Left hindlimb (tissue), 1 donor: ENCODE measurements around the gene IKZF1.

Experiments
- DNase-seq: peaks from one replicate; pipeline ENCODE4 v3.0.0-alpha.2; 2018

The IKZF1 gene

GRCh38 chr7:50356945-50357268 is 52.4 kb downstream of the IKZF1 start:
- DNase-seq = no peak

- DNase-seq = no peak
Measured at GRCh38 chr7:50357426-50357825, 52.9 kb downstream of the IKZF1 start.

DNA sequence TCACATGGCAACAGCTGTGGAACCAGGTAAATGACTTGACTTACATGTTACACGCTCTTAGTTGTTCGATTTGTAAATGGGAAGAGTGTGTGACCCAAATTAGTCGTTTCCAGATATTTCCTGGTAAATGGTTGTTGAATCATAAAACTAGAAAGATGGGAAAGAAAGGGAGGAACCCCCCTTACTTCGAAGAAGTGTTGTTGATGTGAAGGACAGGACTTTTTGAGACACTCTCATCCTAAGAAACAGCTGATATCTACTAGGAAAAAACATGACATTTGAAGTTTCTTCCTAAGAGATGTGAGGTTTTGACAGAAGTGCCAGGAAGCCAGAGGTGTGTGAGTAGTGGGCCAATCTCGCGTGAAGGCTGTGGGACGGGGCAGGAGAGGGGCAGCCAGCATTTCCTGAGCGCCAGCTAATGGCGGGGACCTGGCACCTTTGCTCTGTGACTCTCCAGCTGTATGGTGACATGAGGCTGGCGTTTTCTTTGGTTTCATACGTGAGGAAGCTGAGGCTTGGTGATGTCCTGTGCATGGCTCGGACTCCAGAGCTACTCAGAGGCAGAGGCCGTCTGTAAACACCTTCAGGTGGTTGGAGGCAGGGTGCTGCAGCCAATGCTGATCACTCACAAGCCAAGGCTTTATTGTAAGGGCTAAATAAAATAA is 53.7 kb downstream of the IKZF1 start:
- no peak for DNase-seq

- no peak for DNase-seq
Measured at GRCh38 chr7:50358779-50359178, 54.3 kb downstream of the IKZF1 start.

- DNase-seq = no peak
Measured at GRCh38 chr7:50359258-50359994, 54.9 kb downstream of the IKZF1 start.

DNA sequence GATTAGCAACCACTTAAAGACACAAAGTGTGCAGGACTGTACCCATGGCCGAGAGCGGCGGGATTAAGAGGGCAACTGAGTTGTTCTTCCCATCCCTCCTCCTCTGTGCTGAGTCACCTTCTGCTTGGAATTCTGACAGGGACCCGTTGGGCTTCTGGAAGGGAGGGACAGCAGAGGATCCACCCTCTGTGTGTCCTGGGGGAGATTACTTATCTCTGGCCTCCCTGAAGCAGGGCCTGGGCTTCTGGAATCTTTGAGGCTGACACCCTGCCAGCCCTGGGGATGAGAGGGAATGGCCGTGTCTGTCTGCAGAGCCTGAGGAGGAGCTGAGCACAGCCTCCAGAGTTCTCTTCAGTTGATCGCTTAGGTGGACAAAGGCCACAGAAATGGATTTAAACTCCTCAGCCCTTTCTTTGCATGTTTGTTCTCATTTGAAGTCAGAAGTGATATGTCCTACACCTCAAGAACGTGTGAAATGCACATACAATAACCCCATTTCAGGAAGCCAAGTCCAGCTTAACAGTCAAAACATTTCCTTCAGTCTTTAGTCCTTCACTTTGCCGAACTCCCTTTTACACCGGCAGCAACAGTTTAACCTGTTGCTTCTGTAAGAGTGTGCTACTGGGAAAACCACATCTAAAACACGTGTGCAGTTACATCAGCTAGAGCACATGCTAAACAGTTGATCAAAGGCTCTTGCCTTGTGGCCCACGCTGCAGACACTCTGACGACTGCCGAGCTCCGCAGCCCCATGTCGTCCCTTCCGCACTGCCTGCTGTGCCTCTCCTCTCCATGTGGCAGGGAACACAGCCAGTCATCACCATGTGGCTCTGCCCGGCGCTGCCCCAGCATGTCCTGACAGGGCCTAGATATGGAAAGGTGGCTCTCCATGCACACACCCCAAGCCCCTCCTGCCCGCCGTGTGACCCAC is 55.7 kb downstream of the IKZF1 start:
- no peak for DNase-seq

DNA sequence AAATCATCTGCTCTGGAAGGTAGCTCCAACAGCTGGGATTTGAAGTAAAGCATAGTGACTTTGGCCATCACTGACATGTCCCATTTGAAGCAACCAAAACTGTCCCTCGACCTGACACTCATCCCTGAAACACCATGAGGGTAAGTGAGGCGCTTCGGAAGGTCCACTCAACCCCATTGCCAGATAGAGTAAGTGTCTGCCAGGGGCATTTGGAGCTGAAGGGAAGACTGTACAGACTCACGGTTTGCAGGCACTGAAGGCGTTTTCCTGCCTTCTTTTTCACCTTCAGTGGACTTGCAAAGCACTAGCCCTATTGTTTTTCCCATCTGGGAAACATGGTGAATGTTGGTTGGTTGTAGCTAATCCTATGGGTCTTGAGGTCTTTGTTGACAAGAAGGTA is 57.6 kb downstream of the IKZF1 start:
- no peak for DNase-seq

DNA sequence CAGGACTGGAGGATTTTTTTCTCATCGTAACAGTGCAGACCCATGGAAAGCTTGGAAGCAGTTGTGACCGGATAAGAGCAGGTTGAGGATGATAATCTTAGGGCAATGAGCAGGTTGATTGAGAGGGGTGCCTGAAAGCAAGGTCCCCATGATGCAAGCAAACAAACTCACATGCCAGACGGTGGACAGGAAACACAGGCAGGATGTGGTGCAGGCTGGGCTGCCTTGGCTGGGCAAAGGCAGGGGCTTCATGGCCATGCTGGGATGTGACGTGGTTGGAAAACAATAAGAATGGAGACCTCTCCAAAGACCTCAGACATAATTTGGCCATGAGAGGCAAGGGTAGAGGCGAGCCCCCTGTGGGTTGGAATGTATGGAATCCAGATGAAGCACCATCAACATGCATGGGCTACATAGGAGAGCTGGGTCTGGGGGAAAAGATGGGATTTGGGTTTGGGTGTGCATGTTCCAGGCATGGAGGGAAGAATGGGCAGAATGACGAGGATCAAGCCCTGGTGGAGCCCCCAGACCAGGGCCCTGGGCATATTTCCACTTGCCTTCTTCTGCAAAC is 58.3 kb downstream of the IKZF1 start:
- no peak for DNase-seq

GRCh38 chr7:50363327-50364060 is 59.0 kb downstream of the IKZF1 start:
- no peak for DNase-seq

GRCh38 chr7:50364645-50365044 is 60.1 kb downstream of the IKZF1 start:
- DNase-seq = no peak

DNA sequence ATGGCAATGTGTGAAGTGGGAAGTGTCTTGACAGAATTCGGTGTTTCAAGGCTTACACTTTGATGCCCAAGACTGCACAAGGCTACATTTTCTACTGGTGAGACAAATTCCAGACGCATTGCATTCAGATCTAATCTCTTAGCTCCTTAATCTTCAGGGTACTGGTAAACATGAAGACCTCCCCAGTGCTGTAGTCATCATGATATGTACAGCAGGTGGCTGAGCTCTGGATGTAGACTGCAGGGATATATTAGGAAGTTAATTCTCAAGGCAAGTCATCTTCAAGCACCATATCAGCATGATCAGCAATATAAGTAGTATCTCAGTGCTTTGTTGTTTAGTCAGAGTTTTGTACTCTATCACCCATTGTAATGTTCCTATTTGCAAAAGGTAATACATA is 61.8 kb downstream of the IKZF1 start:
- no peak for DNase-seq

- DNase-seq = no peak
Measured at GRCh38 chr7:50367100-50367499, 62.6 kb downstream of the IKZF1 start.

DNA sequence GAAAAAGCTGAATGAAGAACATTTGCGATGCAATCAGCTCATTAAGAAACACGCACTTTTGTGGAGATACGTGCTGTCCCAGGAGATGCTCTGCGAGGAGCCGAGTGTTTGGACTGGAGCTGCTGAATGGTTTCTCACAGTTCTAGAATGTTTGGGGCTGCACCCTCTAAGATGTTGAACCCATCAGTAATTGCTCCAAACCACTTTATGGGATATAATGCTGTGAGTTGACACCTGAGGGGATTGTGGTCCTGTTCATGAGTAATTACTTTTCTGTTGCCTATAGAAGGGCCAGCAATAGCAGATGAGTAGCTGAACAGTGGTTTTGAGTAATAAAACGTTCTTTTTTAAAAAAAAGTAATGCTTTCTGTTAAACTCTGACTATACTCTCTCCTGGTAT is 63.1 kb downstream of the IKZF1 start:
- DNase-seq = no peak

- DNase-seq = no peak
Measured at GRCh38 chr7:50368366-50368765, 63.9 kb downstream of the IKZF1 start.

DNA sequence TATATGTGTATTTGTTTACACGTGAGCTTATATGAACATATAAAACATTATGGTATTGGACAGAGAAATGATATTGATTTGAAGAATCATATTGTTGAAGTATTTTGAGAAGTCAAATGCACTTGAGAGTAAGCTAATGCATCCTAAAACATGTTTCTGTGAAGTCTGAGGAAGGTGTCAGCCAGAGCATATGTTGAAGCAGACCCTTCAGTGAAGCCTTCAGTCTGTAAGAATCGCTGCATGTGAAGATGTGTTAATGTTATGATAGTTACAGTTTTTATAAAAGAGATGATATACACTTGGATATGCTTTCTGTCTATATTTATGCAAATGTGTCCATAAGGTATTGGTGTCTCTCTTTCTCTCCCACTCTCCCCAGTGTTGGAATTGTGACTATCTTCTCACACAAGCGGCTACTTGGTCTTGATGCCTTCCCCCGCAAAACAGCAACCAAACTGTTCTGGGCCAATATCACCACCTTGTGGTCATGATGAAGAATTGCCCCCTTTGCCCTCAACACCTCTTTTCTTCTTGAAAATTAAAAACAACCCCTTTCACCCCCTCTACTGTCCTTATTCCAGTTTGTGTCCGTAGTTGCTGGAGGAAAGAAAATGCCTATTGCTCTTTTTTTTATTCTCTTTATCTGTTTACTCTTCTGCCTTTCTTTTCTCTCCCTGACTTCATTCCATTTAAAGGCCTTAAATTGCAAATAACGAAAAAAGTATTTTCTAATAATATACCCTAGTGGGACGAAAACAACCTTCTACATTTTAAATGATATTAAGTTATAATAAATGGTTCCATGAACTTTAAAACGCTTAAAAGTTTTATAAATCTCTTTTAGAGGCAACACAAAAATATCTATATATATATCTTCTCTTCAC is 64.9 kb downstream of the IKZF1 start:
- no peak for DNase-seq

GRCh38 chr7:50370884-50371283 is 66.4 kb downstream of the IKZF1 start:
- DNase-seq = no peak

DNA sequence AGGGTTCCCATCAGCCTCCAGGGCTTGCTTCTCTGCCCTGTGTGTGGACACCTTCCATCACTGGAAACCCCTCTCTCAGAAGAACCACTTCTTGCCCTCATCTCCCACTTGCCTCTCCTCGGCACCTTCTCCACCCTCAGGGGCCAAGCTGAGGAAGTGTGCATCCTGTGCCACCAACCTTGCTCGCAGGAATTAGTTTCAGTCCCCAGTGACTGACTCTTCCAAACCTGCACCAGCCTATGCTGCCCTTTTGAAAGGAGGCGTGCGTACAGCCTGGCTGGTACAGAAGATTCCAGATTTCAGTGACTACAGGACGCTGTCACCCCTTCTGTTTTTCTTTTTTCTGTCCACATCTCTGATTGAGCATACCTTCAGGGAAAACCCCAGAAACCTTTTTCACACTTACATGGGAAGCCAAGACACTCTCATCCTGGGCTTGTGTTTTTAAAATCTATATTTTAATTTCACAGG is 67.1 kb downstream of the IKZF1 start:
- DNase-seq = no peak

DNA sequence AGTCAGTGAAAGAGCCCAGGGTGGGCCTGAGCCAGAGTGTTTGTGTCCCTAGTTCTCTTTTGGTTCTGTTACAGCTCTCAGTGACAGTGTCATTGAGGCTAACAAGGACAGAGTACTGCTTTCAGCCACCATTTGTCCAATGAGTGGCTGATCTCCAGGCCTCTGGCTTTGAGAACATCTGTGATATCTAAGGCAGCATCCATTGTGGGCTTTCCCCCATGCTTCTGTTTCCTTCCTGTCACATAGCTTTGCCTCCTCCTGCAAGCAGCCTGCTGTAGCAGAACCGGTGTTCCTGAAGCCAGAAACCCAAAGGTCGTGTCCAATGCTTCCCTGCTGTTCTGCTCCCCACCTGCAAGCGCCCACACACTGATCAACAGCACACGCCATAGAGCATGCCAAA is 68.4 kb downstream of the IKZF1 start:
- no peak for DNase-seq

DNA sequence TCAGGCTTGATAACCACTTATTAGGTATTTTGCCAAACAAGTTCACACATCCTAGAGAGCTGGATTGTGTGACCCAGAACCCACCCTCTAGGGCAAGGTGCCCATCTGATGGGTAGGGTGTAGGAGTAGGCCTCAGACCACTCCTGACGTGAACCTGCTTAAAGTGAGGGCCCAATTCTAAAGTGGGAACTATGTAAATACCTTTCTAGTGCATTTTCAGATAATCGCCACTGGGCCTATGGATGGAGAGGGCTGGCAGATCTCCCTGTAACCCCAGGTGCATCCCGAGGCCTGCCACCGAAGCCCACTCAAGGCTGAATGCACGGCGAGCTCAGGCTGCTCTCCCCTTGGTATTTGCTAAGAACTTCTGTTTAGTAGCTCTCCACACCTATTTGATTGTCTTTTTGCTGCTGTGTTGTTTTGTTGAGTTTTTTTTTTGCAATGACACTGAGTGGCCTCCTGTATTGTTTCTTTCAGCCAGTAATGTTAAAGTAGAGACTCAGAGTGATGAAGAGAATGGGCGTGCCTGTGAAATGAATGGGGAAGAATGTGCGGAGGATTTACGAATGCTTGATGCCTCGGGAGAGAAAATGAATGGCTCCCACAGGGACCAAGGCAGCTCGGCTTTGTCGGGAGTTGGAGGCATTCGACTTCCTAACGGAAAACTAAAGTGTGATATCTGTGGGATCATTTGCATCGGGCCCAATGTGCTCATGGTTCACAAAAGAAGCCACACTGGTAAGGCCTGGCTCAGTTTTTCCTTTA is 71.7 kb downstream of the IKZF1 start:
- no peak for DNase-seq

- no peak for DNase-seq
Measured at GRCh38 chr7:50377356-50377755, 72.8 kb downstream of the IKZF1 start.

- no peak for DNase-seq
Measured at GRCh38 chr7:50379082-50379481, 74.6 kb downstream of the IKZF1 start.
